Transverse colon (tissue), 3 donors: ENCODE results near the gene CALN1.

Experiments
- CTCF ChIP-seq, 5 experiments: fragments of 200-600 bp in 3 of 5; fragments of 450-650 bp in 2 of 5; sonication (generic) in 3 of 5; IDR thresholded peaks; 1 replicate in 2 of 5; 2 replicates in 3 of 5; pipeline ENCODE4 v1.5.1; 2016 to 2017; ENCODE audit warnings: antibody characterized with exemption in 5 of 5, inconsistent platforms in 3 of 5, mild to moderate bottlenecking in 2 of 5, moderate library complexity in 1 of 5
- POLR2A ChIP-seq: fragments of 450-650 bp; IDR thresholded peaks from one replicate; pipeline ENCODE4 v1.6.1; 2016; ENCODE audit warnings: antibody characterized with exemption, mild to moderate bottlenecking, moderate library complexity

DNA sequence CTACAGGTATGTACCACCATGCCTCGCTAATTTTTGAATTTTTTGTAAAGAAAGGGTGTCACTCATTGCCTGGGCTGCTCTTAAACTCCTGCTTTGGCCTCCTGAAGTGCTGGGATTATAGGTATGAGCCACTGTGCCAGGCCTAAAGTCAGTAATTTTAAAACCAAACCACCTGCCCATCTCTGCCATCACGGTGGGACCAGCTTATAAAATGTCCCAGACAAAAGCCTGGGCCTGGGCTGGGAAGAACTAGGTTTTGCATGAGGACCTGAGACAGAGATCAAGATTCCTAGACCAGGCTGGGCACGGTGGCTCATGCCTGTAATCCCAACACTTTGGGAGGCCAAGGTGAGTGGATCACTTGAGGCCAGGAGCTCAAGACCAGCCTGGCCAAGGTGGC, 395.6 kb downstream of the CALN1 start:
- TF ChIP-seq CTCF (IDR thresholded peaks at IDR 0.05), result no peak
- TF ChIP-seq POLR2A, result no peak
